ENCODE results near the gene KCNMB1.
"Not testable (repeated sequence)": the region's sequence is repeated elsewhere in the genome, so short reads cannot be mapped to it uniquely, and the experiment has no call there.

Gene KCNMB1

GRCh38 chr5:170383227-170383626 is 5.9 kb downstream of the KCNMB1 start:
- H3K27ac ChIP-seq (replicated peaks) = no peak overlapping the region
- no peak for DNase-seq (ENCODE audit: low read depth in 1 of 2, low spot score in 1 of 2)
- no peaks in the 10 kb centered on the region for H3K27me3 ChIP-seq (ENCODE audit: insufficient read depth, poor library complexity, severe bottlenecking)
- TF ChIP-seq, protein P1, sequence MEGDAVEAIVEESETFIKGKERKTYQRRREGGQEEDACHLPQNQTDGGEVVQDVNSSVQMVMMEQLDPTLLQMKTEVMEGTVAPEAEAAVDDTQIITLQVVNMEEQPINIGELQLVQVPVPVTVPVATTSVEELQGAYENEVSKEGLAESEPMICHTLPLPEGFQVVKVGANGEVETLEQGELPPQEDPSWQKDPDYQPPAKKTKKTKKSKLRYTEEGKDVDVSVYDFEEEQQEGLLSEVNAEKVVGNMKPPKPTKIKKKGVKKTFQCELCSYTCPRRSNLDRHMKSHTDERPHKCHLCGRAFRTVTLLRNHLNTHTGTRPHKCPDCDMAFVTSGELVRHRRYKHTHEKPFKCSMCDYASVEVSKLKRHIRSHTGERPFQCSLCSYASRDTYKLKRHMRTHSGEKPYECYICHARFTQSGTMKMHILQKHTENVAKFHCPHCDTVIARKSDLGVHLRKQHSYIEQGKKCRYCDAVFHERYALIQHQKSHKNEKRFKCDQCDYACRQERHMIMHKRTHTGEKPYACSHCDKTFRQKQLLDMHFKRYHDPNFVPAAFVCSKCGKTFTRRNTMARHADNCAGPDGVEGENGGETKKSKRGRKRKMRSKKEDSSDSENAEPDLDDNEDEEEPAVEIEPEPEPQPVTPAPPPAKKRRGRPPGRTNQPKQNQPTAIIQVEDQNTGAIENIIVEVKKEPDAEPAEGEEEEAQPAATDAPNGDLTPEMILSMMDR (IDR thresholded peaks at IDR 0.05; ENCODE audit: insufficient read depth, low read length) = no peak
- TF ChIP-seq GABPA (IDR thresholded peaks at IDR 0.05; ENCODE audit: low read depth) (no peak), SPI1 (IDR thresholded peaks at IDR 0.05; ENCODE audit: borderline replicate concordance, low read depth) (no peak), POLR2AphosphoS5 (IDR thresholded peaks at IDR 0.05; ENCODE audit: low read depth) (no peak)
- TF ChIP-seq, protein P2, sequence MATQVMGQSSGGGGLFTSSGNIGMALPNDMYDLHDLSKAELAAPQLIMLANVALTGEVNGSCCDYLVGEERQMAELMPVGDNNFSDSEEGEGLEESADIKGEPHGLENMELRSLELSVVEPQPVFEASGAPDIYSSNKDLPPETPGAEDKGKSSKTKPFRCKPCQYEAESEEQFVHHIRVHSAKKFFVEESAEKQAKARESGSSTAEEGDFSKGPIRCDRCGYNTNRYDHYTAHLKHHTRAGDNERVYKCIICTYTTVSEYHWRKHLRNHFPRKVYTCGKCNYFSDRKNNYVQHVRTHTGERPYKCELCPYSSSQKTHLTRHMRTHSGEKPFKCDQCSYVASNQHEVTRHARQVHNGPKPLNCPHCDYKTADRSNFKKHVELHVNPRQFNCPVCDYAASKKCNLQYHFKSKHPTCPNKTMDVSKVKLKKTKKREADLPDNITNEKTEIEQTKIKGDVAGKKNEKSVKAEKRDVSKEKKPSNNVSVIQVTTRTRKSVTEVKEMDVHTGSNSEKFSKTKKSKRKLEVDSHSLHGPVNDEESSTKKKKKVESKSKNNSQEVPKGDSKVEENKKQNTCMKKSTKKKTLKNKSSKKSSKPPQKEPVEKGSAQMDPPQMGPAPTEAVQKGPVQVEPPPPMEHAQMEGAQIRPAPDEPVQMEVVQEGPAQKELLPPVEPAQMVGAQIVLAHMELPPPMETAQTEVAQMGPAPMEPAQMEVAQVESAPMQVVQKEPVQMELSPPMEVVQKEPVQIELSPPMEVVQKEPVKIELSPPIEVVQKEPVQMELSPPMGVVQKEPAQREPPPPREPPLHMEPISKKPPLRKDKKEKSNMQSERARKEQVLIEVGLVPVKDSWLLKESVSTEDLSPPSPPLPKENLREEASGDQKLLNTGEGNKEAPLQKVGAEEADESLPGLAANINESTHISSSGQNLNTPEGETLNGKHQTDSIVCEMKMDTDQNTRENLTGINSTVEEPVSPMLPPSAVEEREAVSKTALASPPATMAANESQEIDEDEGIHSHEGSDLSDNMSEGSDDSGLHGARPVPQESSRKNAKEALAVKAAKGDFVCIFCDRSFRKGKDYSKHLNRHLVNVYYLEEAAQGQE (IDR thresholded peaks at IDR 0.05; ENCODE audit: insufficient replicate concordance, low read depth) = no peak
- H3K4me3 ChIP-seq (replicated peaks; ENCODE audit: insufficient read depth, low read length) = no peak overlapping the region

GRCh38 chr5:170382790-170383189 is 6.4 kb downstream of the KCNMB1 start:
- TF ChIP-seq, protein P1 (IDR thresholded peaks at IDR 0.05; ENCODE audit: insufficient read depth, low read length) = no peak
- H3K27me3 ChIP-seq (ENCODE audit: insufficient read depth, poor library complexity, severe bottlenecking) = no peaks in the 10 kb centered on the region
- no peak overlapping the region for H3K4me3 ChIP-seq (replicated peaks; ENCODE audit: insufficient read depth, low read length)
- no peak for DNase-seq (ENCODE audit: low read depth in 1 of 2, low spot score in 1 of 2)
- H3K27ac ChIP-seq (replicated peaks) = no peak overlapping the region

- no peak overlapping the region for H3K4me3 ChIP-seq (replicated peaks; ENCODE audit: insufficient read depth, low read length)
- H3K27me3 ChIP-seq (ENCODE audit: insufficient read depth, poor library complexity, severe bottlenecking) = no peaks in the 10 kb centered on the region
- H3K27ac ChIP-seq (replicated peaks) = no peak overlapping the region
- TF ChIP-seq GABPA (IDR thresholded peaks at IDR 0.05; ENCODE audit: low read depth) = no peak
- no peak for DNase-seq (ENCODE audit: low read depth in 1 of 2, low spot score in 1 of 2)
Observed at GRCh38 chr5:170380361-170380951, 8.7 kb downstream of the KCNMB1 start.

DNA sequence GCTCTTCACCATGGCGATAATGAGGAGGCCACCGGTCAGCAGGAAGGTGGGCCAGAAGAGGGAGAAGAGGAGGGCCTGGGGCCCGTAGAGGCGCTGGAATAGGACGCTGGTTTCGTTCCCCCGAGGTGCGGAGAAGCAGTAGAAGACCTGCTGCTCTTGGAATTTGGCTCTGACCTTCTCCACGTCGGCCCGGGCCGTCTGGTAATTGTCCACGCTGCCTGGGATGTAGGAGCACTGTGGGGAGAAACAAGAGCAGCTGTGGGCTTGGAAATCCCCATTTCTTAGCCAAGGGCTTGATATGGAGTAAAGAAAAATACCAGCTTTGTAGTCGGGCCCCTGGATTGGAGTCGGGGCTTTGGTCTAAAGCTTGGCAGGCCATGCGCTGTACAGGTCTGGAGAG is 10.4 kb downstream of the KCNMB1 start:
- TF ChIP-seq POLR2AphosphoS5 (IDR thresholded peaks at IDR 0.05; ENCODE audit: low read depth) (no peak), GABPA (IDR thresholded peaks at IDR 0.05; ENCODE audit: low read depth) (no peak), SPI1 (IDR thresholded peaks at IDR 0.05; ENCODE audit: borderline replicate concordance, low read depth) (no peak)
- TF ChIP-seq, protein P2 (IDR thresholded peaks at IDR 0.05; ENCODE audit: insufficient replicate concordance, low read depth) = no peak
- no peak overlapping the region for H3K27ac ChIP-seq (replicated peaks)
- no peak overlapping the region for H3K4me3 ChIP-seq (replicated peaks; ENCODE audit: insufficient read depth, low read length)
- DNase-seq (ENCODE audit: low read depth in 1 of 2, low spot score in 1 of 2) = no peak
- no peaks in the 10 kb centered on the region for H3K27me3 ChIP-seq (ENCODE audit: insufficient read depth, poor library complexity, severe bottlenecking)

- DNase-seq (ENCODE audit: low read depth in 1 of 2, low spot score in 1 of 2) = no peak
- TF ChIP-seq, protein P2 (IDR thresholded peaks at IDR 0.05; ENCODE audit: insufficient replicate concordance, low read depth) = no peak
- TF ChIP-seq GABPA (IDR thresholded peaks at IDR 0.05; ENCODE audit: low read depth) = no peak
- TF ChIP-seq, protein P1 (IDR thresholded peaks at IDR 0.05; ENCODE audit: insufficient read depth, low read length) = no peak
- no peak for TF ChIP-seq POLR2AphosphoS5 (IDR thresholded peaks at IDR 0.05; ENCODE audit: low read depth)
- no peak for TF ChIP-seq SPI1 (IDR thresholded peaks at IDR 0.05; ENCODE audit: borderline replicate concordance, low read depth)
- Histone ChIP-seq H3K27me3 (ENCODE audit: insufficient read depth, poor library complexity, severe bottlenecking) (no peaks in the 10 kb centered on the region), H3K27ac (replicated peaks) (no peak overlapping the region), H3K4me3 (replicated peaks; ENCODE audit: insufficient read depth, low read length) (no peak overlapping the region)
Observed at GRCh38 chr5:170377027-170377426, 12.1 kb downstream of the KCNMB1 start.

- DNase-seq (ENCODE audit: low read depth in 1 of 2, low spot score in 1 of 2); H3K27me3 ChIP-seq (ENCODE audit: insufficient read depth, poor library complexity, severe bottlenecking); H3K4me3 ChIP-seq (replicated peaks; ENCODE audit: insufficient read depth, low read length); H3K27ac ChIP-seq (replicated peaks): not testable (repeated sequence)
Observed at GRCh38 chr5:170376526-170376925, 12.6 kb downstream of the KCNMB1 start.
